DMS53 treated with DMSO at 0.1 percent for 48 hours (cell line): ENCODE results near the gene SLX1A.
"Not testable (repeated sequence)": the region's sequence is repeated elsewhere in the genome, so short reads cannot be mapped to it uniquely, and the experiment has no call there.

ENCODE experiments used
- DNase-seq: peaks from one replicate; lab custom pipeline; 2025; ENCODE audit not compliant: unreplicated experiment; lab: John Stamatoyannopoulos, UW

Gene SLX1A

GRCh38 chr16:30193615-30194014 lies at the start of gene SLX1A, which contains the start of gene BOLA2B:
Gene SLX1A, plus strand, starts transcription at chr16:30193875. Its CDS starts 210 bp downstream, at chr16:30194085.
Gene BOLA2B, minus strand, starts transcription at chr16:30193666. Its CDS starts 71 bp downstream, at chr16:30193595.
- DNase-seq, result not testable (repeated sequence)

GRCh38 chr16:30144017-30144416 lies 49.7 kb upstream of the SLX1A start:
- no peak for DNase-seq

- DNase-seq, result no peak
These were observed 48.8 kb upstream of the SLX1A start for GRCh38 chr16:30144917-30145316.

GRCh38 chr16:30145657-30146056 lies 48.0 kb upstream of the SLX1A start:
- DNase-seq, result no peak

- no peak for DNase-seq
These were observed 45.7 kb upstream of the SLX1A start for GRCh38 chr16:30147843-30148510.

- DNase-seq, result no peak
These were observed 44.3 kb upstream of the SLX1A start for GRCh38 chr16:30149250-30149930.

GRCh38 chr16:30151091-30151490 lies 42.6 kb upstream of the SLX1A start:
- no peak for DNase-seq

GRCh38 chr16:30152517-30152916 lies 41.2 kb upstream of the SLX1A start:
- no peak for DNase-seq

GRCh38 chr16:30155188-30155587 lies 38.5 kb upstream of the SLX1A start:
- DNase-seq, result no peak

GRCh38 chr16:30157214-30157613 lies 36.5 kb upstream of the SLX1A start:
- no peak for DNase-seq

- no peak for DNase-seq
These were observed 30.1 kb upstream of the SLX1A start for GRCh38 chr16:30163538-30163937.

- no peak for DNase-seq
These were observed 27.3 kb upstream of the SLX1A start for GRCh38 chr16:30166202-30166902.

- DNase-seq, result not testable (repeated sequence)
These were observed 24.9 kb upstream of the SLX1A start for GRCh38 chr16:30168746-30169145.

- DNase-seq, result not testable (repeated sequence)
These were observed 24.3 kb upstream of the SLX1A start for GRCh38 chr16:30169416-30169815.

- not testable (repeated sequence) for DNase-seq
These were observed 23.5 kb upstream of the SLX1A start for GRCh38 chr16:30170145-30170544.

- DNase-seq, result no peak
These were observed 20.6 kb upstream of the SLX1A start for GRCh38 chr16:30173054-30173453.

- DNase-seq, result not testable (repeated sequence)
These were observed 16.8 kb upstream of the SLX1A start for GRCh38 chr16:30176876-30177275.

- DNase-seq, result no peak
These were observed 14.5 kb upstream of the SLX1A start for GRCh38 chr16:30179195-30179594.

- DNase-seq, result no peak
These were observed 13.7 kb upstream of the SLX1A start for GRCh38 chr16:30179931-30180330.

GRCh38 chr16:30180741-30181140 lies 12.9 kb upstream of the SLX1A start:
- no peak for DNase-seq

- DNase-seq, result peak; percentile 85
These were observed 10.2 kb upstream of the SLX1A start, which contains the start of gene CORO1A for GRCh38 chr16:30183233-30184095. Gene CORO1A, plus strand, starts transcription at chr16:30183602. Its CDS starts 1,608 bp downstream, at chr16:30185210.
